ENCODE data around the gene ARHGAP42.

The ARHGAP42 gene

GRCh38 chr11:100706179-100706578, 19.1 kb downstream of the ARHGAP42 start:
- Histone ChIP-seq H3K27ac (ENCODE audit: low read depth, low read length, poor library complexity, severe bottlenecking) (no peak overlapping the region), H2AFZ (ENCODE audit: low read length) (no peak overlapping the region), H3K4me3 (ENCODE audit: low read depth, low read length, poor library complexity, severe bottlenecking) (no peak overlapping the region), H4K20me1 (ENCODE audit: insufficient read depth, low read length) (no peaks in the 10 kb centered on the region), H3K27me3 (ENCODE audit: insufficient read depth, low read length) (no peaks in the 10 kb centered on the region), H3K9me3 (ENCODE audit: low read length) (no peaks in the 10 kb centered on the region), H3K79me2 (ENCODE audit: insufficient read depth, low read length) (no peaks in the 10 kb centered on the region), H3K4me2 (ENCODE audit: low read length) (no peak overlapping the region), H3K36me3 (ENCODE audit: insufficient read depth, low read length) (no peaks in the 10 kb centered on the region), H3K9ac (ENCODE audit: low read length) (no peak overlapping the region), H3K9me2 (ENCODE audit: low read depth, low read length) (no peaks in the 10 kb centered on the region), H3F3A (ENCODE audit: insufficient read depth, low read length) (no peaks in the 10 kb centered on the region), H3K4me1 (ENCODE audit: insufficient read depth, low read length, severe bottlenecking) (no peaks in the 10 kb centered on the region)
- TF ChIP-seq CTCF (IDR thresholded peaks at IDR 0.05; ENCODE audit: low read length) (no peak), EZH2 (IDR thresholded peaks at IDR 0.05; ENCODE audit: borderline replicate concordance, low read length) (no peak)

GRCh38 chr11:100709233-100709957, 22.3 kb downstream of the ARHGAP42 start:
- no peaks in the 10 kb centered on the region for H4K20me1 ChIP-seq (ENCODE audit: insufficient read depth, low read length)
- no peak overlapping the region for H3K27ac ChIP-seq (ENCODE audit: low read depth, low read length, poor library complexity, severe bottlenecking)
- no peaks in the 10 kb centered on the region for H3K36me3 ChIP-seq (ENCODE audit: insufficient read depth, low read length)
- H3K9me3 ChIP-seq (ENCODE audit: low read length), result no peaks in the 10 kb centered on the region
- H3K4me2 ChIP-seq (ENCODE audit: low read length), result no peak overlapping the region
- H3K27me3 ChIP-seq (ENCODE audit: insufficient read depth, low read length), result no peaks in the 10 kb centered on the region
- H3K4me3 ChIP-seq (ENCODE audit: low read depth, low read length, poor library complexity, severe bottlenecking), result no peak overlapping the region
- no peak overlapping the region for H2AFZ ChIP-seq (ENCODE audit: low read length)
- H3K9ac ChIP-seq (ENCODE audit: low read length), result no peak overlapping the region
- no peaks in the 10 kb centered on the region for H3K4me1 ChIP-seq (ENCODE audit: insufficient read depth, low read length, severe bottlenecking)
- no peaks in the 10 kb centered on the region for H3K9me2 ChIP-seq (ENCODE audit: low read depth, low read length)
- H3F3A ChIP-seq (ENCODE audit: insufficient read depth, low read length), result no peaks in the 10 kb centered on the region
- H3K79me2 ChIP-seq (ENCODE audit: insufficient read depth, low read length), result no peaks in the 10 kb centered on the region
- TF ChIP-seq CTCF (IDR thresholded peaks at IDR 0.05; ENCODE audit: low read length) (no peak), EZH2 (IDR thresholded peaks at IDR 0.05; ENCODE audit: borderline replicate concordance, low read length) (no peak)

- Histone ChIP-seq H2AFZ (ENCODE audit: low read length) (no peak overlapping the region), H3K4me1 (ENCODE audit: insufficient read depth, low read length, severe bottlenecking) (no peaks in the 10 kb centered on the region), H3K79me2 (ENCODE audit: insufficient read depth, low read length) (no peaks in the 10 kb centered on the region), H3K27me3 (ENCODE audit: insufficient read depth, low read length) (no peaks in the 10 kb centered on the region), H4K20me1 (ENCODE audit: insufficient read depth, low read length) (no peaks in the 10 kb centered on the region), H3K9me3 (ENCODE audit: low read length) (no peaks in the 10 kb centered on the region), H3K9me2 (ENCODE audit: low read depth, low read length) (no peaks in the 10 kb centered on the region), H3F3A (ENCODE audit: insufficient read depth, low read length) (no peaks in the 10 kb centered on the region), H3K4me3 (ENCODE audit: low read depth, low read length, poor library complexity, severe bottlenecking) (no peak overlapping the region), H3K36me3 (ENCODE audit: insufficient read depth, low read length) (no peaks in the 10 kb centered on the region), H3K4me2 (ENCODE audit: low read length) (no peak overlapping the region), H3K9ac (ENCODE audit: low read length) (no peak overlapping the region), H3K27ac (ENCODE audit: low read depth, low read length, poor library complexity, severe bottlenecking) (no peak overlapping the region)
- TF ChIP-seq EZH2 (IDR thresholded peaks at IDR 0.05; ENCODE audit: borderline replicate concordance, low read length) (no peak), CTCF (IDR thresholded peaks at IDR 0.05; ENCODE audit: low read length) (no peak)
Measured at GRCh38 chr11:100711984-100712383, 24.9 kb downstream of the ARHGAP42 start.

Measured in OCI-LY1 (cell line).